ENCODE data around the gene CDCP2.

The CDCP2 gene

GRCh38 chr1:54163573-54163972, 10.8 kb upstream of the CDCP2 start:
- no peak overlapping the region for H3K27ac ChIP-seq (ENCODE audit: poor library complexity, severe bottlenecking)
- TF ChIP-seq CTCF (IDR thresholded peaks at IDR 0.05; ENCODE audit: poor library complexity, severe bottlenecking) = no peak
- no peaks in the 10 kb centered on the region for H3K27me3 ChIP-seq (ENCODE audit: insufficient read depth, poor library complexity, severe bottlenecking)
- H3K9me3 ChIP-seq (ENCODE audit: severe bottlenecking) = no peaks in the 10 kb centered on the region
- H3K4me3 ChIP-seq (ENCODE audit: severe bottlenecking) = no peak overlapping the region
- H3K36me3 ChIP-seq (ENCODE audit: low read depth) = no peaks in the 10 kb centered on the region
- ATAC-seq (ENCODE audit: low read depth) (no peak), DNase-seq (ENCODE audit: low spot score) (peak; percentile 38)
- peaks cover 15% of the 10 kb centered on the region for H3K4me1 ChIP-seq (ENCODE audit: insufficient read depth, poor library complexity, severe bottlenecking)

- no peak overlapping the region for H3K4me3 ChIP-seq (ENCODE audit: severe bottlenecking)
- ATAC-seq (ENCODE audit: low read depth) (no peak), DNase-seq (ENCODE audit: low spot score) (no peak)
- TF ChIP-seq CTCF (IDR thresholded peaks at IDR 0.05; ENCODE audit: poor library complexity, severe bottlenecking) = no peak
- H3K27ac ChIP-seq (ENCODE audit: poor library complexity, severe bottlenecking) = no peak overlapping the region
- no peaks in the 10 kb centered on the region for H3K27me3 ChIP-seq (ENCODE audit: insufficient read depth, poor library complexity, severe bottlenecking)
- H3K9me3 ChIP-seq (ENCODE audit: severe bottlenecking) = no peaks in the 10 kb centered on the region
- no peaks in the 10 kb centered on the region for H3K36me3 ChIP-seq (ENCODE audit: low read depth)
- peaks cover 11% of the 10 kb centered on the region for H3K4me1 ChIP-seq (ENCODE audit: insufficient read depth, poor library complexity, severe bottlenecking)
Observed at GRCh38 chr1:54163051-54163450, 10.3 kb upstream of the CDCP2 start.

DNA sequence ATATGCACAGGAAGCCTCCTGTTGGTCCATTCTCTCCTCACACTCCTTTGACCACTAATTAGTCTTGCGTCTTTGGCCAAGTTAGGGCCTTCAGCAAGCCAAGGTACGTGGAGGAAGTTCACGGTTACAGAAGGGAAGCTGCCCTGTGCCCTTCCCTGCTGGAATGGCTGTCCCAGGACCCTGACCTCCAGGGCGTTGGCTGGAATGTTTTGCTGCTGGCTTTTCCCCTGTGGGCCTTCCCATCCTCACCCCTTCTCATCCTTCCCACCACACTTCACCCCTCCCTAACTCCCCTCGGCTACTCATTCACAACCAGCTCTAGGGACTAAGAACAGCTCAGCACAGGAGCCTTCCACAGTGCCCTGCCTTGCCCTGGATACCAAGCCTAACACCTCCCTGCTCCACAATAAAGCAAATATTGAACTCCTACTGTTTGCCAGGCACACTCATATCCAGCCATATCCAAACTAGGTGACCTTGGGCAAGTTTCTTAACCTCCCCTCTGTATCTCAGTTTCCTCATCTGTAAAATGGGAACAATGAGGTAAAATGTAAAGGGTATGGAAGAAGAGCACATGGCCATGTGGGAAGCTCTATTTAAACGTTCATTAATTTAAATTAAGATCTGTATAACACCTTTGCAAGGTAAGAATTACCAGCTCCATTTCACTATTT, 8.8 kb upstream of the CDCP2 start:
- no peaks in the 10 kb centered on the region for H3K27me3 ChIP-seq (ENCODE audit: insufficient read depth, poor library complexity, severe bottlenecking)
- H3K36me3 ChIP-seq (ENCODE audit: low read depth) = no peaks in the 10 kb centered on the region
- DNase-seq (ENCODE audit: low spot score) (no peak), ATAC-seq (ENCODE audit: low read depth) (no peak)
- no peak overlapping the region for H3K27ac ChIP-seq (ENCODE audit: poor library complexity, severe bottlenecking)
- no peak overlapping the region for H3K4me3 ChIP-seq (ENCODE audit: severe bottlenecking)
- no peak for TF ChIP-seq CTCF (IDR thresholded peaks at IDR 0.05; ENCODE audit: poor library complexity, severe bottlenecking)
- H3K9me3 ChIP-seq (ENCODE audit: severe bottlenecking) = no peaks in the 10 kb centered on the region
- no peaks in the 10 kb centered on the region for H3K4me1 ChIP-seq (ENCODE audit: insufficient read depth, poor library complexity, severe bottlenecking)

DNA sequence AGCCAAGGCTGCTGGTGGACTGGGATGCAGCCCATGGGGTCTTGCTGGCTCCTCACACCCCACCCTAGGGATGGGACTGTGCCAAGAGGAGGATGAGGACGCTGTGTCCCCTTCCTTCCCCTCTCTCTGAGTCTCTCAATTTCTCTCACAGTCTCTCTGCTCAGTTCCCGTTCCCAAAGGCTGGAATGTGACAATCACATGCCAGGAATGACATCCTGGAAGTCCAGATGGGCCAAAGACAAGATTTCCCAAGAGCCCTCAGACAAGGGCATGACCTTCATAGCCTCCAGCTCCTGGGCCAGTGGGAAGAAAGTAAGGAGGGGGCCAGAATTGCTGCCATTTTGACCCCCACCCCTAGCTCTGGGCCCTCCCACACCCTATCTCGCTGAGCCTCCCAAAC, 7.6 kb upstream of the CDCP2 start:
- H3K9me3 ChIP-seq (ENCODE audit: severe bottlenecking) = no peaks in the 10 kb centered on the region
- ATAC-seq (ENCODE audit: low read depth) (no peak), DNase-seq (ENCODE audit: low spot score) (no peak)
- H3K4me1 ChIP-seq (ENCODE audit: insufficient read depth, poor library complexity, severe bottlenecking) = no peaks in the 10 kb centered on the region
- no peaks in the 10 kb centered on the region for H3K36me3 ChIP-seq (ENCODE audit: low read depth)
- no peaks in the 10 kb centered on the region for H3K27me3 ChIP-seq (ENCODE audit: insufficient read depth, poor library complexity, severe bottlenecking)
- no peak overlapping the region for H3K4me3 ChIP-seq (ENCODE audit: severe bottlenecking)
- no peak overlapping the region for H3K27ac ChIP-seq (ENCODE audit: poor library complexity, severe bottlenecking)
- no peak for TF ChIP-seq CTCF (IDR thresholded peaks at IDR 0.05; ENCODE audit: poor library complexity, severe bottlenecking)

DNA sequence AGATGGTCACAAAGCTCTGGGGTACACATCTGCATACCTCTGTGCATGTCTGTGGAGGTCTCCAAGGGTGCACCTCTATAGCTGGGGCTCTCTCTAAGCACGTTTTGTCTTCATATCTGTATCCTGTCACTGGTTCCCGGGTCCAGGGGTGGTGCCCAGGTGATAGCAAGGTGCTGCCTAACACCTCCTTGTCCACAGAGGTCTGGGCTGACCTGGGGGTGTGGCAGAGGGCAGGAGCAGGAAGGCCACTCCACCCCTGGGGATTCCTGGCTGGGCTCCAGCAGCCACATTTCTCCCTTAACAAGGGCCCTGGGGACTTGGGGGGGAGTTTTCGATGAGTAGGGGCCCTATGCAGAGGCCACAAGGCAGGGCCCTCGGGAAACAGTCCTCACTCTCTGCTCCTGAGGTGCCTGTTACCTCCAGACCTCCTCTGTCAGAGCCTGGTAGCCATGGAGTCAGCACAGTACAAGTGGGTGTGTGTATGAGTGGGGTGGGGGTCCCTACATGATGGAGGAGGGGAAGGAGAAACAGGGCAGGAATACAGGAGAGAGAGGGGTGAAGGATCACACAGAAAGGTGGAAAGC, 7.0 kb upstream of the CDCP2 start:
- no peaks in the 10 kb centered on the region for H3K4me1 ChIP-seq (ENCODE audit: insufficient read depth, poor library complexity, severe bottlenecking)
- H3K27ac ChIP-seq (ENCODE audit: poor library complexity, severe bottlenecking) = no peak overlapping the region
- no peak for TF ChIP-seq CTCF (IDR thresholded peaks at IDR 0.05; ENCODE audit: poor library complexity, severe bottlenecking)
- DNase-seq (ENCODE audit: low spot score) (no peak), ATAC-seq (ENCODE audit: low read depth) (no peak)
- H3K27me3 ChIP-seq (ENCODE audit: insufficient read depth, poor library complexity, severe bottlenecking) = no peaks in the 10 kb centered on the region
- H3K9me3 ChIP-seq (ENCODE audit: severe bottlenecking) = no peaks in the 10 kb centered on the region
- H3K36me3 ChIP-seq (ENCODE audit: low read depth) = no peaks in the 10 kb centered on the region
- no peak overlapping the region for H3K4me3 ChIP-seq (ENCODE audit: severe bottlenecking)

Data from RWPE2 (cell line).